GM12878 (cell line): ENCODE results near the gene BOLA2B. TPM values are rescaled to one million over a fixed set of nuclear protein-coding genes. Genes with fewer than 3 reads are reported as not detected.
A peak's percentile ranks its signal among the peaks of the same experiment; 100 is the strongest.

ENCODE experiments used
- ATF3 ChIP-seq: IDR thresholded peaks from 2 replicates; pipeline ENCODE4 v1.6.1; 2011; ENCODE audit warnings: low read depth, mild to moderate bottlenecking, low read length, moderate library complexity, borderline replicate concordance; ENCODE audit errors: extremely low read depth
- DPF2 ChIP-seq: fragments of 450-650 bp; IDR thresholded peaks from 2 replicates; pipeline ENCODE4 v1.6.1; 2017; ENCODE audit warnings: mild to moderate bottlenecking
- ETV6 ChIP-seq, 2 experiments: fragments of 450-650 bp in 1 of 2; IDR thresholded peaks in 1 of 2; conservative IDR thresholded peaks in 1 of 2; 2 replicates each; pipeline ENCODE4 v1.6.1; 2014; ENCODE audit warnings: antibody characterized with exemption in 1 of 2, borderline replicate concordance in 1 of 2, low read depth in 1 of 2, mild to moderate bottlenecking in 1 of 2, moderate library complexity in 1 of 2
- JUNB ChIP-seq: IDR thresholded peaks from 2 replicates; pipeline ENCODE4 v1.6.1; 2016; ENCODE audit warnings: antibody characterized with exemption, mild to moderate bottlenecking
- MEF2B ChIP-seq: fragments of 450-650 bp; IDR thresholded peaks from 2 replicates; pipeline ENCODE4 v1.6.1; 2018; ENCODE audit warnings: mild to moderate bottlenecking, moderate library complexity; ENCODE audit not compliant: partially characterized antibody, poor library complexity, severe bottlenecking
- MTA2 ChIP-seq: fragments of 450-650 bp; IDR thresholded peaks from 2 replicates; pipeline ENCODE4 v1.6.1; 2016; ENCODE audit warnings: low read depth, mild to moderate bottlenecking, moderate library complexity
- MYB ChIP-seq: fragments of 150-350 bp; IDR thresholded peaks from 2 replicates; pipeline ENCODE4 v1.6.1; 2014; ENCODE audit warnings: mild to moderate bottlenecking, low read depth, low read length, borderline replicate concordance
- RAD51 ChIP-seq: fragments of 450-650 bp; IDR thresholded peaks from 2 replicates; pipeline ENCODE4 v1.6.1; 2016; ENCODE audit warnings: moderate library complexity, mild to moderate bottlenecking, inconsistent platforms
- RELA ChIP-seq: fragments of 450-650 bp; IDR thresholded peaks from 2 replicates; pipeline ENCODE4 v1.8.0; 2014; ENCODE audit warnings: borderline replicate concordance; ENCODE audit not compliant: partially characterized antibody
- SIX5 ChIP-seq: IDR thresholded peaks from 2 replicates; pipeline ENCODE4 v1.6.1; 2011; ENCODE audit warnings: mild to moderate bottlenecking, low read depth, low read length, moderate library complexity; ENCODE audit not compliant: severe bottlenecking
- SMAD5 ChIP-seq: IDR thresholded peaks from 2 replicates; pipeline ENCODE4 v1.6.1; 2016; ENCODE audit warnings: antibody characterized with exemption, low read depth
- ZNF217 ChIP-seq: fragments of 450-650 bp; IDR thresholded peaks from 2 replicates; pipeline ENCODE4 v1.6.1; 2017; ENCODE audit warnings: antibody characterized with exemption, mild to moderate bottlenecking
- polyA plus RNA-seq, 11 experiments: library from polyadenylated mRNA; depleted of rRNA in 4 of 11; unstranded in 6 of 11; stranded (reverse) in 5 of 11; fragments of >200 nt; fragmentation: Nextera tagmentation in 4 of 11; fragmentation: Illumina TruSeq in 1 of 11; extraction: Ambion mirVana in 4 of 11; extraction: Trizol in 1 of 11; gene quantifications; 1 replicate in 1 of 11; 2 replicates in 10 of 11; pipeline versions ENCODE4 v1.2.1 to v1.2.3, GENCODE V29; 2011 to 2016; ENCODE audit warnings: inconsistent platforms in 2 of 11, missing spikeins in 2 of 11, low read depth in 1 of 11
- total RNA-seq, 4 experiments: library from RNA; depleted of rRNA in 3 of 4; stranded (reverse); fragments of >200 nt in 3 of 4; fragmentation: Illumina TruSeq in 1 of 4; extraction: Trizol in 1 of 4; gene quantifications; 2 replicates each; pipeline versions ENCODE4 v1.2.1 to v1.2.3, GENCODE V29; 2013 to 2021

Gene BOLA2B
- total and polyA plus RNA-seq, 10 of the 15 experiments (the other 5 are each of a cell fraction or from before 2014, with no cell fraction given): 39.9 to 292 (median 130) TPM

GRCh38 chr16:30185683-30186421, 7.6 kb downstream of the BOLA2B start (continued):
- TF ChIP-seq ZNF217 (no peak), ETV6 (conservative IDR thresholded peaks at IDR 0.05 in 1 of 2, IDR thresholded peaks at IDR 0.05 in 1 of 2; ENCODE audit: borderline replicate concordance in 1 of 2, low read depth in 1 of 2) (peak in 1 of 2 experiments; percentile 76; a peak in 2 of 4 replicates), MYB (no peak), MEF2B (no peak), ATF3 (no peak), SMAD5 (no peak; the same call in none of the 2 replicates), MTA2 (no peak), RAD51 (no peak), SIX5 (no peak), JUNB (no peak), DPF2 (no peak), RELA (no peak)
